Activated T-helper 1 cell treated with anti-CD3 and anti-CD28 coated beads, Interleukin-12 subunit alpha, Interleukin-12 subunit beta, Interleukin-2, Interleukin-4 antibody, amounts not matched to agents 30 ng/mL and 10 ng/mL and 1 ng/mL, durations not matched to agents 14 hours and 24 hours and 36 hours (primary cell): ENCODE results near the gene ARMC9. TPM values are rescaled to one million over a fixed set of nuclear protein-coding genes. Genes with fewer than 3 reads are reported as not detected.
"Not testable (repeated sequence)": the region's sequence is repeated elsewhere in the genome, so short reads cannot be mapped to it uniquely, and the experiment has no call there.

ENCODE experiments used
- DNase-seq: peaks from one replicate; pipeline ENCODE4 v3.0.0; 2021; ENCODE audit warnings: low spot score
- H3K27ac Mint-ChIP-seq: one replicate; pipeline ENCODE4 v1.8.0; 2021; ENCODE audit warnings: mild to moderate bottlenecking, mixed read lengths
- H3K27me3 Mint-ChIP-seq: one replicate; pipeline ENCODE4 v1.8.0; 2022; ENCODE audit warnings: mild to moderate bottlenecking, moderate library complexity, mixed read lengths; ENCODE audit not compliant: insufficient read depth
- H3K36me3 Mint-ChIP-seq: one replicate; pipeline ENCODE4 v1.8.0; 2021; ENCODE audit warnings: low read depth, mixed read lengths
- H3K4me1 Mint-ChIP-seq: one replicate; pipeline ENCODE4 v1.8.0; 2021; ENCODE audit warnings: low read depth, mixed read lengths
- H3K4me3 Mint-ChIP-seq: one replicate; pipeline ENCODE4 v1.8.0; 2021; ENCODE audit warnings: mild to moderate bottlenecking, moderate library complexity, mixed read lengths
- H3K9me3 Mint-ChIP-seq: one replicate; pipeline ENCODE4 v1.8.0; 2021; ENCODE audit warnings: mixed read lengths
- intact Hi-C: fragments of 100-400 bp; cut with micrococcal nuclease; formaldehyde crosslinking; loops from one replicate; pipeline ENCODE4 v1.15.1; 2024
- total RNA-seq: library from RNA; stranded (reverse); gene quantifications from 2 replicates; pipeline ENCODE4 v1.2.3, GENCODE V29; 2022

Gene ARMC9
- total RNA-seq, 1 donor from 2014 or later = 3.8 TPM

GRCh38 chr2:231244382-231245248, 46.2 kb downstream of the ARMC9 start:
- no peak for DNase-seq
- Mint-ChIP-seq H3K27me3 (peaks cover 4% of the 10 kb centered on the region), H3K4me3 (no peak overlapping the region), H3K27ac (no peak overlapping the region), H3K4me1 (no peaks in the 10 kb centered on the region), H3K9me3 (no peaks in the 10 kb centered on the region), H3K36me3 (no peaks in the 10 kb centered on the region)
- intact Hi-C loops = no loop called here

- no peak for DNase-seq
- H3K9me3 Mint-ChIP-seq = no peaks in the 10 kb centered on the region
- H3K27ac Mint-ChIP-seq = no peak overlapping the region
- no peaks in the 10 kb centered on the region for H3K36me3 Mint-ChIP-seq
- no peak overlapping the region for H3K4me3 Mint-ChIP-seq
- H3K4me1 Mint-ChIP-seq = no peaks in the 10 kb centered on the region
- H3K27me3 Mint-ChIP-seq = peaks cover 4% of the 10 kb centered on the region
- intact Hi-C loops = no loop called here
Measured at GRCh38 chr2:231245249-231246094, 47.0 kb downstream of the ARMC9 start.

- no peak for DNase-seq
- H3K4me1 Mint-ChIP-seq = no peaks in the 10 kb centered on the region
- H3K27ac Mint-ChIP-seq = no peak overlapping the region
- no peak overlapping the region for H3K4me3 Mint-ChIP-seq
- intact Hi-C loops = no loop called here
- peaks cover 4% of the 10 kb centered on the region for H3K27me3 Mint-ChIP-seq
- H3K36me3 Mint-ChIP-seq = no peaks in the 10 kb centered on the region
- no peaks in the 10 kb centered on the region for H3K9me3 Mint-ChIP-seq
Measured at GRCh38 chr2:231246171-231246842, 47.9 kb downstream of the ARMC9 start.

GRCh38 chr2:231250146-231250545, 51.7 kb downstream of the ARMC9 start:
- H3K36me3 Mint-ChIP-seq = no peaks in the 10 kb centered on the region
- H3K27me3 Mint-ChIP-seq = peaks cover 10% of the 10 kb centered on the region
- no peaks in the 10 kb centered on the region for H3K9me3 Mint-ChIP-seq
- H3K4me3 Mint-ChIP-seq = no peak overlapping the region
- no peak overlapping the region for H3K27ac Mint-ChIP-seq
- H3K4me1 Mint-ChIP-seq = no peaks in the 10 kb centered on the region
- DNase-seq = no peak
- intact Hi-C loops = no loop called here

DNA sequence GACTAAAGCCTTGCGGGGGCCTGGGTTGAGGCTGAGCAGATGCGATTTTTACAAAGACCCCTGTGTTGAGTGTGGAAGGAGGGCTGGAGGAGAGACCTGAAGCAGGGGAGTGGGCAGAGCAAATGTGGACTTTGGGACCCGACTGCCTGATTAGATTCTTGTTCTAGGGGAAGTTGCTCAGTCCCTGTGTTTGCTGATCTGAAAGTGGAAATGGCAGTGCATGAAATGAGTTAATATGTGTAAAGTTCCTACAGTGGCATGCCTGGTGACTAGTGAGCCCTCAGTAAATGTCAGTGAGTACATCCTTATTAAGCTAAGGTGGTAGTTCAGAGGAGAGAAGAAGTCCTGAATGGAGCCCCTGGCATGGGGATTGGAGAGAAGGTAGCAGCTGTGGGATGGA, 52.3 kb downstream of the ARMC9 start:
- no peaks in the 10 kb centered on the region for H3K4me1 Mint-ChIP-seq
- H3K9me3 Mint-ChIP-seq = no peaks in the 10 kb centered on the region
- H3K27me3 Mint-ChIP-seq = peaks cover 10% of the 10 kb centered on the region
- DNase-seq = no peak
- no peak overlapping the region for H3K27ac Mint-ChIP-seq
- no peak overlapping the region for H3K4me3 Mint-ChIP-seq
- intact Hi-C loops = no loop called here
- no peaks in the 10 kb centered on the region for H3K36me3 Mint-ChIP-seq

DNA sequence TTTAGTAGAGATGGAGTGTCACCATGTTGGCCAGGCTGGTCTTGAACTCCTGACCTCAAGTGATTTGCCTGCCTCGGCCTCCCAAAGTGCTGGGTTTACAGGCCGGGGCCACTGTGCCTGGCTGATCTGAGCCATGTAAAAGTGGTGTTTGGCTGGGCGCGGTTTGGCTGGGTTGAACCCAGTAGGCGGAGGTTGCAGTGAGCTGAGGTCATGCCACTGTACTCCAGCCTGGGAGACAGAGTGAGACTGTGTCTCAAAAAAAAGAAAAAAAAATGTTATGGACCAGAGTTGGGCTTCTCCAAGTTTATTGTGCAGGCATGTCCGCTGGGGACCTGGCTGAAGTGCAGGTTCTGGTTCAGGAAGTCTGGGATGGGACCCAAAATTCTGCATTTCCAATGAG, 54.9 kb downstream of the ARMC9 start:
- intact Hi-C loops, H3K36me3 Mint-ChIP-seq, H3K4me3 Mint-ChIP-seq, H3K4me1 Mint-ChIP-seq, H3K27ac Mint-ChIP-seq, H3K9me3 Mint-ChIP-seq, DNase-seq: not testable (repeated sequence)
- peaks cover 14% of the 10 kb centered on the region for H3K27me3 Mint-ChIP-seq

- Mint-ChIP-seq H3K36me3 (no peaks in the 10 kb centered on the region), H3K9me3 (no peaks in the 10 kb centered on the region), H3K27ac (no peak overlapping the region), H3K4me3 (no peak overlapping the region), H3K4me1 (peaks cover 9% of the 10 kb centered on the region), H3K27me3 (peaks cover 16% of the 10 kb centered on the region)
- intact Hi-C loops = no loop called here
- no peak for DNase-seq
Measured at GRCh38 chr2:231256494-231256893, 58.1 kb downstream of the ARMC9 start.

GRCh38 chr2:231257763-231258162, 59.3 kb downstream of the ARMC9 start:
- Mint-ChIP-seq H3K4me1 (peaks cover 9% of the 10 kb centered on the region), H3K27ac (no peak overlapping the region), H3K36me3 (no peaks in the 10 kb centered on the region), H3K4me3 (no peak overlapping the region), H3K9me3 (no peaks in the 10 kb centered on the region), H3K27me3 (peaks cover 14% of the 10 kb centered on the region)
- intact Hi-C loops = no loop called here
- DNase-seq = no peak

GRCh38 chr2:231258701-231259100, 60.3 kb downstream of the ARMC9 start:
- Mint-ChIP-seq H3K9me3 (no peaks in the 10 kb centered on the region), H3K4me3 (no peak overlapping the region), H3K36me3 (no peaks in the 10 kb centered on the region), H3K27me3 (peaks cover 14% of the 10 kb centered on the region), H3K4me1 (peaks cover 9% of the 10 kb centered on the region), H3K27ac (no peak overlapping the region)
- no peak for DNase-seq
- intact Hi-C loops = no loop called here

DNA sequence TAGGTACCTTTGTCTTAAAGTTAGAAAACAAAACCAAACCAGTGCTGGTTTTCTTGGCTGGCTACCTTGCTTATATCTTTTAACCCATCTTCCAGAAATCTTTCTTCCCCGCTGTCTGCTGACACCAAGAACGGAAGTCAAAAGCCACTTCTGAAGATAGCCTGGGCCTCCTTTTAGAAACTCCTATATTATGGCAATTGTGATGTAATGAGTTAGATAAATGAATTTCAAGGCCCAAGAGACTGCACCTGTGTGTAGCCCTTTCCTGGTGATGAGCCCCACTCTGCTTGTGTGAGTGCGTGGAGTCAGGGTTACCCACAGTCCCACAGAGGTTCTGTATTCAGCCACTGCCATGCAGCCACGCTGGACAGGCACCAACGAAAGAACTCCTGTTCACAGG, 60.7 kb downstream of the ARMC9 start:
- Mint-ChIP-seq H3K27ac (no peak overlapping the region), H3K36me3 (no peaks in the 10 kb centered on the region), H3K9me3 (no peaks in the 10 kb centered on the region), H3K4me1 (peaks cover 9% of the 10 kb centered on the region), H3K27me3 (peaks cover 11% of the 10 kb centered on the region), H3K4me3 (no peak overlapping the region)
- intact Hi-C loops = no loop called here
- DNase-seq = no peak

DNA sequence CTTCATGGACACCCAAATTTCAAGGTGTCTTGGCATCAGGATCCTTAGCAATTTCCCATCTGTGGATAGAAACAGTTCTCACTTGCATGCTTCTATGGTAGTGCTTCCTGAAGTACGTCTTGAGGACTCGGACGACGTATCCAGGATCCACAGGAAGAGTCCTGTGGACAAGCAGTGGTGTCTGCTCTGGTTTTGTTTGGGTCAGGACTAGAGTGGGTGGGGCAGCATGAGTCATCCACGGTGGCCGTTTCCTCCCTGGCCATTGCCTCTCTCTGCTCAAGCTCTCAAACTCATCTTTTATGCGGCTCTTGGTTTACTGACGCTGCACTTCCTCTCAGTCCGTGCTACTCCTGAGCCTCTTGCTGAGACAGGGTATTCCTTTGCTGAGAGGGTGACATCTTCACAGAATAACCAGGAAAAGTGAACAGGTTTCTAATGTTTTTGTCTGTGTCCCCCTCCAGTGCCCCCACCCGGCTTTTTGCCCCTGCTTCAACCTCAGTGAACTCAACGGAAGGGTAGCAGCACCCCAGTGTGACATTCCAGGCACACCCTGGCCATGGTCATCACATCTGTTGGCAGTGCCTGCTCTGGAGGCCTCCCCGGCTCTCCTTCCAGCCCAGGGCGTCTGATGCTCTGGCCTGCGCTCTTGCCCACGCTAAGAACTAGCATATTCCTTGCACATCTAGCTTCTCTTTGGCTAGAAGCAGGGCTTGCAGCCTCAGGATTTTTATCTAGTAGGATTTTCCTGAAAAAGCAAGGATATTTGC, 62.2 kb downstream of the ARMC9 start:
- intact Hi-C loops = no loop called here
- Mint-ChIP-seq H3K9me3 (no peaks in the 10 kb centered on the region), H3K4me3 (no peak overlapping the region), H3K27ac (no peak overlapping the region), H3K4me1 (peaks cover 9% of the 10 kb centered on the region), H3K36me3 (no peaks in the 10 kb centered on the region), H3K27me3 (peaks cover 12% of the 10 kb centered on the region)
- no peak for DNase-seq

- Mint-ChIP-seq H3K27me3 (peaks cover 4% of the 10 kb centered on the region), H3K4me3 (no peak overlapping the region), H3K9me3 (no peaks in the 10 kb centered on the region), H3K4me1 (peaks cover 9% of the 10 kb centered on the region), H3K27ac (no peak overlapping the region), H3K36me3 (no peaks in the 10 kb centered on the region)
- intact Hi-C loops = no loop called here
- no peak for DNase-seq
Measured at GRCh38 chr2:231263118-231263831, 64.8 kb downstream of the ARMC9 start.
